ENCODE results near the gene NPHS2. TPM values are rescaled to one million over a fixed set of nuclear protein-coding genes. Genes with fewer than 3 reads are reported as not detected.
"Not testable (repeated sequence)": the region's sequence is repeated elsewhere in the genome, so short reads cannot be mapped to it uniquely, and the experiment has no call there.

The NPHS2 gene
- total and polyA plus RNA-seq, 2 of the 13 experiments (the other 11 are each of a cell fraction or from before 2014, with no cell fraction given), result not detected

DNA sequence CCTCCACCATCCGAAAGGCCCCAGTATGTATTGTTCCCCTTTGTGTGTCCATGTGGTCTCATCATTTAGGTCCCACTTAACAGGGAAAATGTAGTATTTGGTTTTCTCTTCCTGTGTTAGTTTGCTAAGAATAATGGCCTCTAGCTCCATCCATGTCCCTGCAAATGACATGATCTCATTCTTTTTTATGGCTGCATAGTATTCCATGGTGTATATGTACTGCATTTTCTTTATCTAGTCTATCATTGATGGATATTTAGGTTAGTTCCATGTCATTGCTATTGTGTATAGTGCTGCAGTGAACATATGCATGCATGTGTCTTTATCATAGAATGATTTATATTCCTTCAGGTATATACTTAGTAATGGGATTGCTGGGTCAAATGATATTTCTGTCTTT lies 57.2 kb downstream of the NPHS2 start:
- BruUV-seq (replicated peaks); H2AFZ ChIP-seq (ENCODE audit: low read length): not testable (repeated sequence)

DNA sequence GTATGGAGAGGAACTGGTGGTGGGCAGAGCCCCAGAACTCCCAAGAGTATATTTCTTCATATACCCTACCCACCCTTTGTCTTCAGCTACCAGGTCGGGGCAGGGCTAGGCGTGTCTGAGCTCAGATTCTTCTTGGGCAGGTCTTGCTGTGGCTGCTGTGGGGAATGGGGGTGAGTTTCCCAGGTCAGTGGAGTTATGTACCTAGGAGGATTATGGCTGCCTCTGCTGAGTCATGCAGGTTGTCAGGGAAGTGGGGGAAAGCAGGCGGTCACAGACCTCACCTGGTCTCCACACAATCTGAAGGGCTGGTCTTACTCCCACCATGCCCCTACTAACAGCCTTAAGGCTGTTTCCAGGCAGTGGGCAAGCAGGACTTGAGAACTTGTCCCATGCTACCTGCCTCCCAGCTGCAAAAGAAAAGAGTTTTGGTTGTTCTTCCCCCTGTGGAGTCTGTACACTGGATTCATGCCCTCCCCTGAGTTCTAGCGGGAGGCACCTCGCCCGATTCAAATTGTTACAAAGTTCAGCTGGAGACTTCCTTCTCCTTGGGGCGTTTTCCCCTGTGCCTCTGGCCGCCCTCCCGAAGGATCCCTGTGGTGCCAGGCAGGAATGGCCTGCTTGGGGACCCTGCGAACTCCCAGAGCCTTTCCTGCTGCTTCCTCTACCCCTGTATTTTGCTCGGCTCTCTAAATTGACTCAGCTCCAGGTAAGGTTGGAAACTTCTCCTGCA lies 58.6 kb downstream of the NPHS2 start:
- CTCF ChIA-PET (ENCODE audit: low intra/inter-chr PET ratio, low total read pairs), result no interaction called here
- 4% methylated on average over 10 of the region's 11 CpGs for WGBS (ENCODE audit: low lambda C conversion rate)
- H3K4me2 ChIP-seq (ENCODE audit: low read depth, low read length), result no peak overlapping the region

More for the DNA sequence above, 57.2 kb downstream of the NPHS2 start:
- H3K27me3 ChIP-seq (ENCODE audit: control insufficient read depth in 1 of 2, insufficient read depth in 2 of 2, low read length in 2 of 2); H4K20me1 ChIP-seq (ENCODE audit: insufficient read depth, low read length); intact Hi-C loops (cut with micrococcal nuclease; ENCODE audit: unreplicated experiment); H3K4me3 ChIP-seq (replicated peaks in 1 of 3; ENCODE audit: insufficient read depth in 1 of 3, low read depth in 2 of 3, low read length in 3 of 3); CTCF ChIA-PET (ENCODE audit: low intra/inter-chr PET ratio, low total read pairs); POLR2A ChIA-PET; DNase-seq (ENCODE audit: low spot score); H3K79me2 ChIP-seq (ENCODE audit: insufficient read depth, low read length); ATAC-seq; FAIRE-seq; H3K9ac ChIP-seq (ENCODE audit: insufficient read depth, low read depth, low read length); H3K4me2 ChIP-seq (ENCODE audit: low read depth, low read length); H3K9me3 ChIP-seq (ENCODE audit: low read length); H3K4me1 ChIP-seq (ENCODE audit: insufficient read depth, low read length); H3K27ac ChIP-seq (ENCODE audit: extremely low read length, insufficient read depth, low read length); H3K36me3 ChIP-seq (replicated peaks in 1 of 2; ENCODE audit: control insufficient read depth in 1 of 2, insufficient read depth in 2 of 2, low read length in 2 of 2): not testable (repeated sequence)
- in situ Hi-C loops (cut with HindIII; ENCODE audit: extremely low pct_ligation_motif_present, low pct_unique_long_range_greater_than_20kb), result loop anchor here (10.0 kb wide), 1 partner anchor 64 kb away; no protein-coding TSS in a partner anchor
- WGBS (ENCODE audit: low lambda C conversion rate), result 35% methylated on average over 1 of the region's 1 CpG

More for the DNA sequence above, 58.6 kb downstream of the NPHS2 start:
- ATAC-seq, result no peak
- no peak overlapping the region for H3K27ac ChIP-seq (ENCODE audit: extremely low read length, insufficient read depth, low read length)
- BruUV-seq (replicated peaks), result no TSS peak
- no peak for FAIRE-seq
- no peaks in the 10 kb centered on the region for H3K4me1 ChIP-seq (ENCODE audit: insufficient read depth, low read length)
- no peaks in the 10 kb centered on the region for H4K20me1 ChIP-seq (ENCODE audit: insufficient read depth, low read length)
- H3K4me3 ChIP-seq (replicated peaks in 1 of 3; ENCODE audit: insufficient read depth in 1 of 3, low read depth in 2 of 3, low read length in 3 of 3), result no peak overlapping the region
- intact Hi-C loops (cut with micrococcal nuclease; ENCODE audit: unreplicated experiment), result no loop called here
- H3K9me3 ChIP-seq (ENCODE audit: low read length), result no peaks in the 10 kb centered on the region
- H3K9ac ChIP-seq (ENCODE audit: insufficient read depth, low read depth, low read length), result no peak overlapping the region
- POLR2A ChIA-PET, result no interaction called here
- H3K27me3 ChIP-seq (ENCODE audit: control insufficient read depth in 1 of 2, insufficient read depth in 2 of 2, low read length in 2 of 2), result peaks cover 0 to 7% of the 10 kb centered on the region in 2 experiments; a peak in 1 of 5 replicates
- no peaks in the 10 kb centered on the region for H3K36me3 ChIP-seq (replicated peaks in 1 of 2; ENCODE audit: control insufficient read depth in 1 of 2, insufficient read depth in 2 of 2, low read length in 2 of 2)
- no peak for DNase-seq (ENCODE audit: low spot score)
- in situ Hi-C loops (cut with HindIII; ENCODE audit: extremely low pct_ligation_motif_present, low pct_unique_long_range_greater_than_20kb), result loop anchor here (10.0 kb wide), 1 partner anchor 62 kb away; no protein-coding TSS in a partner anchor
- no peak overlapping the region for H2AFZ ChIP-seq (ENCODE audit: low read length)
- TF ChIP-seq PITX1 (CRISPR knock-in tag; IDR thresholded peaks at IDR 0.05) (no peak), ZNF780A (CRISPR knock-in tag; IDR thresholded peaks at IDR 0.05) (no peak), HNRNPL (IDR thresholded peaks at IDR 0.05; ENCODE audit: low read depth, low read length) (no peak), POLR2AphosphoS5 (IDR thresholded peaks at IDR 0.05; ENCODE audit: low read depth, low read length) (no peak), ZNF224 (CRISPR knock-in tag; IDR thresholded peaks at IDR 0.05) (no peak), TBX2 (CRISPR knock-in tag; IDR thresholded peaks at IDR 0.05; ENCODE audit: borderline replicate concordance) (no peak), RELA (CRISPR knock-in tag; IDR thresholded peaks at IDR 0.05) (no peak), SMARCE1 (IDR thresholded peaks at IDR 0.05; ENCODE audit: borderline replicate concordance) (no peak), MYNN (CRISPR knock-in tag; IDR thresholded peaks at IDR 0.05; ENCODE audit: low read depth) (no peak), ZBTB38 (CRISPR knock-in tag; IDR thresholded peaks at IDR 0.05) (no peak), ZNF672 (CRISPR knock-in tag; IDR thresholded peaks at IDR 0.05) (no peak), ZNF44 (CRISPR knock-in tag; IDR thresholded peaks at IDR 0.05) (no peak), NCOA5 (CRISPR knock-in tag; IDR thresholded peaks at IDR 0.05) (no peak), RXRA (CRISPR knock-in tag; IDR thresholded peaks at IDR 0.05) (no peak), MEF2D (CRISPR knock-in tag; IDR thresholded peaks at IDR 0.05) (no peak), ZBTB8A (CRISPR knock-in tag; IDR thresholded peaks at IDR 0.05; ENCODE audit: borderline replicate concordance, low read depth) (no peak), FOSL1 (CRISPR knock-in tag; IDR thresholded peaks at IDR 0.05; ENCODE audit: borderline replicate concordance) (no peak), ZNF335 (CRISPR knock-in tag; IDR thresholded peaks at IDR 0.05) (no peak), POLR2G (IDR thresholded peaks at IDR 0.05; ENCODE audit: low read depth, low read length) (no peak)
- TF ChIP-seq, protein P1, sequence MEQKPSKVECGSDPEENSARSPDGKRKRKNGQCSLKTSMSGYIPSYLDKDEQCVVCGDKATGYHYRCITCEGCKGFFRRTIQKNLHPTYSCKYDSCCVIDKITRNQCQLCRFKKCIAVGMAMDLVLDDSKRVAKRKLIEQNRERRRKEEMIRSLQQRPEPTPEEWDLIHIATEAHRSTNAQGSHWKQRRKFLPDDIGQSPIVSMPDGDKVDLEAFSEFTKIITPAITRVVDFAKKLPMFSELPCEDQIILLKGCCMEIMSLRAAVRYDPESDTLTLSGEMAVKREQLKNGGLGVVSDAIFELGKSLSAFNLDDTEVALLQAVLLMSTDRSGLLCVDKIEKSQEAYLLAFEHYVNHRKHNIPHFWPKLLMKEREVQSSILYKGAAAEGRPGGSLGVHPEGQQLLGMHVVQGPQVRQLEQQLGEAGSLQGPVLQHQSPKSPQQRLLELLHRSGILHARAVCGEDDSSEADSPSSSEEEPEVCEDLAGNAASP (CRISPR knock-in tag; IDR thresholded peaks at IDR 0.05; ENCODE audit: borderline replicate concordance), result no peak
- H3K79me2 ChIP-seq (ENCODE audit: insufficient read depth, low read length), result no peaks in the 10 kb centered on the region

All from HepG2 (cell line).